ENCODE data around the gene TEC.

DNA sequence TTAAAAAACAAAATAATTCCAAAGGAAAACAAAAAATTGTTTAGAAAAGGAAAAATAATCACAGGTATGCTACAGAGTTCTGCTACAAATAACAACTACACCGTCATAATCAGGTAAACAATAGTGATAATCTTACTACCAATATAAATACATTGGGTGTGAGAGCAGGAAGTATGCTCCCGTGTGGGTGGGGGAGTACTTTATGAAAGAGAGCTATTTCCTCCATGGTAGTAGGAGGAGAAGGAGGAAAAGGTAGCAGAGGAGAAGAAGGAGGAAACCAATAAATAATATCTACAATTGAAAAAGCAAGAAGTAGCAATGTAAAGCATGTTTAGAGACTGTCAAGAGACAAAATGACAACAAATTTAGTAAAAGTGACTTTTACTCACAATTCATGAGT is 35.1 kb downstream of the TEC start:
- TF ChIP-seq, protein P1, sequence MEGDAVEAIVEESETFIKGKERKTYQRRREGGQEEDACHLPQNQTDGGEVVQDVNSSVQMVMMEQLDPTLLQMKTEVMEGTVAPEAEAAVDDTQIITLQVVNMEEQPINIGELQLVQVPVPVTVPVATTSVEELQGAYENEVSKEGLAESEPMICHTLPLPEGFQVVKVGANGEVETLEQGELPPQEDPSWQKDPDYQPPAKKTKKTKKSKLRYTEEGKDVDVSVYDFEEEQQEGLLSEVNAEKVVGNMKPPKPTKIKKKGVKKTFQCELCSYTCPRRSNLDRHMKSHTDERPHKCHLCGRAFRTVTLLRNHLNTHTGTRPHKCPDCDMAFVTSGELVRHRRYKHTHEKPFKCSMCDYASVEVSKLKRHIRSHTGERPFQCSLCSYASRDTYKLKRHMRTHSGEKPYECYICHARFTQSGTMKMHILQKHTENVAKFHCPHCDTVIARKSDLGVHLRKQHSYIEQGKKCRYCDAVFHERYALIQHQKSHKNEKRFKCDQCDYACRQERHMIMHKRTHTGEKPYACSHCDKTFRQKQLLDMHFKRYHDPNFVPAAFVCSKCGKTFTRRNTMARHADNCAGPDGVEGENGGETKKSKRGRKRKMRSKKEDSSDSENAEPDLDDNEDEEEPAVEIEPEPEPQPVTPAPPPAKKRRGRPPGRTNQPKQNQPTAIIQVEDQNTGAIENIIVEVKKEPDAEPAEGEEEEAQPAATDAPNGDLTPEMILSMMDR (conservative IDR thresholded peaks at IDR 0.05): no peak
- no peak for TF ChIP-seq ZFX (IDR thresholded peaks at IDR 0.05)

Measured in C4-2B (cell line).